ENCODE data around the gene NATD1.
A peak's percentile ranks its signal among the peaks of the same experiment; 100 is the strongest.

Gene NATD1

GRCh38 chr17:21243516-21244303 is 9.5 kb downstream of the NATD1 start:
- no peak for TF ChIP-seq CTCF (IDR thresholded peaks at IDR 0.05; ENCODE audit: borderline replicate concordance, insufficient read depth, low read depth, low read length)
- H3K4me3 ChIP-seq (ENCODE audit: low read depth, low read length) = no peak overlapping the region

- TF ChIP-seq CTCF (IDR thresholded peaks at IDR 0.05; ENCODE audit: borderline replicate concordance, insufficient read depth, low read depth, low read length) = no peak
- H3K4me3 ChIP-seq (ENCODE audit: low read depth, low read length) = no peak overlapping the region
Observed at GRCh38 chr17:21242780-21243515, 10.3 kb downstream of the NATD1 start.

GRCh38 chr17:21242026-21242697 is 11.0 kb downstream of the NATD1 start:
- TF ChIP-seq CTCF (IDR thresholded peaks at IDR 0.05; ENCODE audit: borderline replicate concordance, insufficient read depth, low read depth, low read length) = no peak
- no peak overlapping the region for H3K4me3 ChIP-seq (ENCODE audit: low read depth, low read length)

- no peak for TF ChIP-seq CTCF (IDR thresholded peaks at IDR 0.05; ENCODE audit: borderline replicate concordance, insufficient read depth, low read depth, low read length)
- no peak overlapping the region for H3K4me3 ChIP-seq (ENCODE audit: low read depth, low read length)
Observed at GRCh38 chr17:21241564-21241963, 11.6 kb downstream of the NATD1 start.

- no peak for TF ChIP-seq CTCF (IDR thresholded peaks at IDR 0.05; ENCODE audit: borderline replicate concordance, insufficient read depth, low read depth, low read length)
Observed at GRCh38 chr17:21240369-21241055, 12.7 kb downstream of the NATD1 start.

GRCh38 chr17:21239680-21240368 is 13.4 kb downstream of the NATD1 start:
- H3K4me3 ChIP-seq (ENCODE audit: low read depth, low read length) = no peak overlapping the region

More at GRCh38 chr17:21240369-21241055, 12.7 kb downstream of the NATD1 start:
- H3K4me3 ChIP-seq (ENCODE audit: low read depth, low read length) = no peak overlapping the region

More at GRCh38 chr17:21239680-21240368, 13.4 kb downstream of the NATD1 start:
- peak; percentile 51; the same call in 1 of the 2 replicates for TF ChIP-seq CTCF (IDR thresholded peaks at IDR 0.05; ENCODE audit: borderline replicate concordance, insufficient read depth, low read depth, low read length)

All from GM12875 (cell line).